Endothelial cell (in vitro differentiated cells): ENCODE measurements around the gene ECM2. TPM values are rescaled to one million over a fixed set of nuclear protein-coding genes. Genes with fewer than 3 reads are reported as not detected.

Experiments
- DNase-seq: peaks from one replicate; pipeline ENCODE4 v3.0.0; 2021; ENCODE audit warnings: low spot score
- H3K27ac Mint-ChIP-seq: one replicate; pipeline ENCODE4 v1.8.0; 2021; ENCODE audit warnings: mixed read lengths, inconsistent platforms; ENCODE audit not compliant: unreplicated experiment
- H3K27me3 Mint-ChIP-seq: one replicate; pipeline ENCODE4 v1.8.0; 2021; ENCODE audit warnings: mild to moderate bottlenecking, moderate library complexity, mixed read lengths, inconsistent platforms; ENCODE audit not compliant: unreplicated experiment
- H3K36me3 Mint-ChIP-seq: one replicate; pipeline ENCODE4 v1.8.0; 2021; ENCODE audit warnings: mild to moderate bottlenecking, low read depth, mixed read lengths, inconsistent platforms; ENCODE audit not compliant: unreplicated experiment
- H3K4me1 Mint-ChIP-seq: one replicate; pipeline ENCODE4 v1.8.0; 2021; ENCODE audit warnings: mild to moderate bottlenecking, mixed read lengths, inconsistent platforms; ENCODE audit not compliant: unreplicated experiment
- H3K4me3 Mint-ChIP-seq: one replicate; pipeline ENCODE4 v1.8.0; 2021; ENCODE audit warnings: mild to moderate bottlenecking, mixed read lengths, inconsistent platforms; ENCODE audit not compliant: unreplicated experiment
- H3K9me3 Mint-ChIP-seq: one replicate; pipeline ENCODE4 v1.8.0; 2021; ENCODE audit warnings: mixed read lengths, inconsistent platforms; ENCODE audit not compliant: unreplicated experiment
- total RNA-seq: library from RNA; stranded (reverse); fragmentation: NEBNext Ultra II Directional; extraction: Animal tissue kit (Norgen Biotek cat#: 25700); gene quantifications from one replicate; pipeline ENCODE4 v1.2.1, GENCODE V29; 2021; ENCODE audit not compliant: unreplicated experiment
- TF ChIP-seq, protein P1 (sequence below): fragments of 200-600 bp; sonication (generic); IDR thresholded peaks from one replicate; pipeline ENCODE4 v1.5.0; 2021; ENCODE audit warnings: antibody characterized with exemption; ENCODE audit not compliant: unreplicated experiment

ECM2 gene
- total RNA-seq, 1 donor from 2014 or later = not detected

DNA sequence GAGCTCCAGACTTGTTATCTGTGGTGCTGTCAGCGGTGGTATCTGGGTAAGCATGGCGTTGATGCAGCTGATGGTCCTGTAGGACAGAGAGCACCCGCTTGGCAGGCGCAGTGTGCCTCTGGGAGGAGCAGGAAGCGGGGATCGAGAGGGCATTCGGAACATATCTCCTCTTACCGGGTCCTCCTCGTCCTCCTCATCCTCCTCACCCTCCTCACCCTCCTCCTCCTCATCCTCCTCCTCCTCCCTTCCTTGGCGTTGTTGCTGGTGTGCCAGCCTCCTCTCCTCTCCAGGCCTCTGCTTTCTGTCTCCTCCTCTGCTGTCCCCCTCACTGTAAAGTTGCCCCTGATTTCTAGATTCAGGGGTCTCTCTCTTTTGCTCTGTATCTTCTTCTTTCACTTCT lies 21.2 kb downstream of the ECM2 start:
- Mint-ChIP-seq H3K4me1 (peaks cover 4% of the 10 kb centered on the region), H3K36me3 (no peaks in the 10 kb centered on the region), H3K27ac (no peak overlapping the region), H3K9me3 (no peaks in the 10 kb centered on the region), H3K27me3 (peaks cover 3% of the 10 kb centered on the region), H3K4me3 (no peak overlapping the region)
- TF ChIP-seq, protein P1, sequence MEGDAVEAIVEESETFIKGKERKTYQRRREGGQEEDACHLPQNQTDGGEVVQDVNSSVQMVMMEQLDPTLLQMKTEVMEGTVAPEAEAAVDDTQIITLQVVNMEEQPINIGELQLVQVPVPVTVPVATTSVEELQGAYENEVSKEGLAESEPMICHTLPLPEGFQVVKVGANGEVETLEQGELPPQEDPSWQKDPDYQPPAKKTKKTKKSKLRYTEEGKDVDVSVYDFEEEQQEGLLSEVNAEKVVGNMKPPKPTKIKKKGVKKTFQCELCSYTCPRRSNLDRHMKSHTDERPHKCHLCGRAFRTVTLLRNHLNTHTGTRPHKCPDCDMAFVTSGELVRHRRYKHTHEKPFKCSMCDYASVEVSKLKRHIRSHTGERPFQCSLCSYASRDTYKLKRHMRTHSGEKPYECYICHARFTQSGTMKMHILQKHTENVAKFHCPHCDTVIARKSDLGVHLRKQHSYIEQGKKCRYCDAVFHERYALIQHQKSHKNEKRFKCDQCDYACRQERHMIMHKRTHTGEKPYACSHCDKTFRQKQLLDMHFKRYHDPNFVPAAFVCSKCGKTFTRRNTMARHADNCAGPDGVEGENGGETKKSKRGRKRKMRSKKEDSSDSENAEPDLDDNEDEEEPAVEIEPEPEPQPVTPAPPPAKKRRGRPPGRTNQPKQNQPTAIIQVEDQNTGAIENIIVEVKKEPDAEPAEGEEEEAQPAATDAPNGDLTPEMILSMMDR = no peak
- DNase-seq = no peak

DNA sequence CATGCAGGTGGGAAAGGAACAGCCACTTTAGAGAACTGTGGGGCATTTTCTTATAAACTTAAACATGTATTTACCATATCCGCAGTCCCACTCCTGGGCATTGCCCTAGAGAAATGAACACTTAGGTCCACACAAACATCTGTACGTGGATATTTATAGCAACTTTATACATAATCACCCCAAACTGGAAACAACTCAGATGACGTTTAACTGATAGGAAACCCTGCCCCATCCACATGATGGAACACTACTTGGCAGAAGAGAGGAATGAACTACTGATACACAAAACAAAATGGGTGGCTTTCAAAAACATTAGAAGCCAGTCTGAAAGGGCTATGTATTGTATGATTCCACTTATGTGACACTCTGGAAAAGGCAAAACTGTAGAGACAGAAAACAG lies 22.4 kb downstream of the ECM2 start:
- Mint-ChIP-seq H3K9me3 (no peaks in the 10 kb centered on the region), H3K27ac (no peak overlapping the region), H3K27me3 (no peaks in the 10 kb centered on the region), H3K4me3 (no peak overlapping the region), H3K36me3 (no peaks in the 10 kb centered on the region), H3K4me1 (peaks cover 6% of the 10 kb centered on the region)
- TF ChIP-seq, protein P1 = no peak
- no peak for DNase-seq

DNA sequence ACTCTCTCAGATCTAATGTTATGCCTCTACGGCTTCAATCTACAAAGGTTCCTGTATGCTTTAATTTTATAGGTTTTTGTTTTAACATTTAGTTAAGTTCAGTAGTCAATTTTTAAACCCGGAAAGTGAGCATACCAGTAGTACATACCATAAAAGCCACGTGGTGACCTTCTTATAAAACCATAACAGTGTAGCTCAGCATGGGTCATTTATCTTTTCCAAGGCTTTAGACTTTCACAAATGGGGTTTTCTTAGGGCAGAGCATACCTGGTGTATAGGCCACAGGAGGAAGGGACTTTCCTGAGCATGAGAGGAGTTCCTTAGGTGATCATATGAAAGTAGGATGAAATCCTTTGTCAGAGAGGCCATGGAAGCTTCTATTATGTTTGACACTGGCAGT lies 23.2 kb downstream of the ECM2 start:
- Mint-ChIP-seq H3K36me3 (no peaks in the 10 kb centered on the region), H3K4me3 (no peak overlapping the region), H3K4me1 (peaks cover 13% of the 10 kb centered on the region), H3K27ac (no peak overlapping the region), H3K27me3 (no peaks in the 10 kb centered on the region), H3K9me3 (no peaks in the 10 kb centered on the region)
- TF ChIP-seq, protein P1 = no peak
- DNase-seq = no peak

DNA sequence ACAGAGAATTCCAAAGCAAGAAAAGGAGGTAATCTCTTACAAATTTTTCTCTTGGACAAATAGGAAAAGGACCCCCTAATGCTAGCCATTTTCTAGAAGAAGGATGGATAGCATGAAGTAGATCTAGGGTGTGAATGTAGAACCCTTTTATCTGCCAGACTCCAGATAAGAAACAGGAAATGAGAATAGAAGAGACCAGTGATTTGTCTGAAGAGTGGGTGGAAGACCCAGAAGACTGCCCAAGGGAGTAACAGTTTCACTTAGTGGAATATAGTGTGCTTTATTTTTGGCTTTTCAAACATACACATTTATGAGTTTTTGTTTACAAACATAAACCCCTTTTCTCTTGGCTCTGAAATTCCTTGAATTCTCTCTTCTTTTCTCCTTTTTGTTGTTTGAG lies 25.0 kb downstream of the ECM2 start:
- no peak for DNase-seq

DNA sequence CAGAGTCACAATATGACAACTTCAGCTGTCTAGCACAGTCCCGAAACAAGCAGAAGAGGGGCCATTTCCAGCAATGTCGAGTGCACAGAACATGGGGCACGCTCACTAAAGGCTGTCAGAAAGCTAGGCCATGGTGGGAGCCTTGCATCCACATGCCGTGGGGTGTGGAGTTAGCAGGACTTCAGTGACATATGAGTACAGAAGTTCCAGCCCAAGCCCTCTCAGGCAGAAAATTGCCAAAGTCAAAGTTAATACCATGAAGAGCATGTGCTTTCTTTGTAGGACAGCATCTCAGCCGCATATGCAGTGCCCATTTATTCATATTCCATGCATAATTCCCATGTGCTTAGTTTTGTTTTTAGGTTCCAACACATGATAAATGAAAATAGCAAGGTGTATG lies 26.7 kb downstream of the ECM2 start:
- no peak overlapping the region for H3K4me3 Mint-ChIP-seq
- TF ChIP-seq, protein P1 = no peak
- H3K36me3 Mint-ChIP-seq = no peaks in the 10 kb centered on the region
- DNase-seq = no peak
- no peaks in the 10 kb centered on the region for H3K27me3 Mint-ChIP-seq
- no peaks in the 10 kb centered on the region for H3K9me3 Mint-ChIP-seq
- H3K27ac Mint-ChIP-seq = no peak overlapping the region
- peaks cover 24% of the 10 kb centered on the region for H3K4me1 Mint-ChIP-seq

More for the DNA sequence above, 25.0 kb downstream of the ECM2 start:
- H3K36me3 Mint-ChIP-seq = no peaks in the 10 kb centered on the region
- TF ChIP-seq, protein P1 = no peak
- no peaks in the 10 kb centered on the region for H3K9me3 Mint-ChIP-seq
- H3K27ac Mint-ChIP-seq = no peak overlapping the region
- H3K4me1 Mint-ChIP-seq = peaks cover 22% of the 10 kb centered on the region
- H3K4me3 Mint-ChIP-seq = no peak overlapping the region
- H3K27me3 Mint-ChIP-seq = no peaks in the 10 kb centered on the region
